Activated T-cell treated with anti-CD3 and anti-CD28 coated beads for 48 hours (primary cell): ENCODE results near the gene PCDHGA4.
"Not testable (repeated sequence)": the region's sequence is repeated elsewhere in the genome, so short reads cannot be mapped to it uniquely, and the experiment has no call there.

Source experiments
- DNase-seq: peaks from one replicate; pipeline ENCODE4 v3.0.0-alpha.2; 2020; ENCODE audit warnings: low read depth

Gene PCDHGA4

GRCh38 chr5:141349917-141350619 is 4.8 kb upstream of the PCDHGA4 start, which contains the start of gene PCDHGB1:
PCDHGB1 (plus strand) TSS chr5:141350099; CDS start chr5:141350261, 162 bp downstream.
- peak; percentile 16 for DNase-seq

- no peak for DNase-seq
These were observed 3.2 kb upstream of the PCDHGA4 start for GRCh38 chr5:141351591-141351990.

- DNase-seq, result no peak
These were observed 820 bp downstream of the PCDHGA4 start for GRCh38 chr5:141355641-141356040.

- DNase-seq, result no peak
These were observed 1.3 kb downstream of the PCDHGA4 start for GRCh38 chr5:141356133-141356532.

- no peak for DNase-seq
These were observed 2.1 kb downstream of the PCDHGA4 start for GRCh38 chr5:141356950-141357349.

GRCh38 chr5:141359790-141360426 is 5.1 kb downstream of the PCDHGA4 start, which contains the start of gene PCDHGB2:
PCDHGB2 (plus strand) TSS chr5:141359994; CDS start chr5:141360136, 142 bp downstream.
- no peak for DNase-seq

- DNase-seq, result no peak
These were observed 5.9 kb downstream of the PCDHGA4 start for GRCh38 chr5:141360685-141361084.

GRCh38 chr5:141362719-141363118 is 7.9 kb downstream of the PCDHGA4 start:
- no peak for DNase-seq

GRCh38 chr5:141363952-141364660 is 9.3 kb downstream of the PCDHGA4 start, which contains the start of gene PCDHGA5:
PCDHGA5 (plus strand) TSS chr5:141364162; CDS start chr5:141364331, 169 bp downstream.
- no peak for DNase-seq

- no peak for DNase-seq
These were observed 11.4 kb downstream of the PCDHGA4 start for GRCh38 chr5:141366016-141366896.

GRCh38 chr5:141369994-141370848 is 15.4 kb downstream of the PCDHGA4 start, which contains the start of gene PCDHGB3:
PCDHGB3 (plus strand) TSS chr5:141370242; CDS start chr5:141370395, 153 bp downstream.
- no peak for DNase-seq

GRCh38 chr5:141371572-141372475 is 17.0 kb downstream of the PCDHGA4 start:
- DNase-seq, result no peak

- no peak for DNase-seq
These were observed 19.0 kb downstream of the PCDHGA4 start, which contains the start of gene PCDHGA6 for GRCh38 chr5:141373673-141374317. PCDHGA6 (plus strand) TSS chr5:141373891; CDS start chr5:141374084, 193 bp downstream.

GRCh38 chr5:141374627-141375026 is 19.8 kb downstream of the PCDHGA4 start:
- no peak for DNase-seq

- DNase-seq, result not testable (repeated sequence)
These were observed 20.8 kb downstream of the PCDHGA4 start for GRCh38 chr5:141375444-141376155.

- no peak for DNase-seq
These were observed 27.9 kb downstream of the PCDHGA4 start, which contains the start of gene PCDHGA7 for GRCh38 chr5:141382469-141383294. PCDHGA7 (plus strand) TSS chr5:141382742; CDS start chr5:141382900, 158 bp downstream.

- no peak for DNase-seq
These were observed 28.5 kb downstream of the PCDHGA4 start for GRCh38 chr5:141383345-141383744.
